Measurements from ENCODE around the gene STAG1.
"Not testable (repeated sequence)": the region's sequence is repeated elsewhere in the genome, so short reads cannot be mapped to it uniquely, and the experiment has no call there.

Gene STAG1

DNA sequence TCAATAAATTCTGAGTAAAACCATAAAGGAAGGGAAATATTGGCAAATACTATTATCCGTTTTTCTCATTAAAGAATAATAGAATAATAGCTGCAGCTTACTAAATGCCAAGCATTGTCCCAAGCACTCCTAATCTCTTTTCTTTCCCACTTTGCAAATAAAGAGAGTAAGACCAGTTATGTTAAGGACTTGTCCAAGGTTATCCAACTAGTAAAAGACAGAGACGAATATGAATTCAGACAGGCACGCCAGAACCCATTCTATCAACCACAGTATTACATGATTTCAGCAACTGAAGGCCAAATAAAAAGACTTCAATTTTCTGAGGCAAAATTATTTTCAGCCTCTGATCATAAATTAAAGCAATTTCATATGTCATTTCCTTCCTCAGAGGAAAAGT, 235.5 kb downstream of the STAG1 start:
- in situ Hi-C loops (cut with HindIII; ENCODE audit: low sequenced_read_pairs): no loop called here

DNA sequence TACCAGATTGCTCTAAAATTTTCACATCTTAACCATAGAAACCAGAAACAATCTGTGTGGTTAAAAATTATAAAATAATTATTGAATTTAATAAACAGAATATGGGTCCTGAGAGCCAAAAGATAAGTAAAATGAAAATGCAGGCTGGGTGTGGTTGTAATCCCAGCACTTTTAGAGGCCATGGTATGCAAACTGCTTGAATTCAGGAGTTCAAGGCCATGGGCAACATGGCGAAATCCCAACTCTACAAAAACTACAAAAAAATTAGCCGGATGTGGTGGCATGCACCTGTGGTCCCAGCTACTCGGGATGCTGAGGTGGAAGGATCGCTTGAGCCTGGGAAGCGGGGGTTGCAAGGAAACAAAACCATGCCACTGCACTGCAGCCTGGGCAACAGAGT, 236.1 kb downstream of the STAG1 start:
- in situ Hi-C loops (cut with HindIII; ENCODE audit: low sequenced_read_pairs): no loop called here

DNA sequence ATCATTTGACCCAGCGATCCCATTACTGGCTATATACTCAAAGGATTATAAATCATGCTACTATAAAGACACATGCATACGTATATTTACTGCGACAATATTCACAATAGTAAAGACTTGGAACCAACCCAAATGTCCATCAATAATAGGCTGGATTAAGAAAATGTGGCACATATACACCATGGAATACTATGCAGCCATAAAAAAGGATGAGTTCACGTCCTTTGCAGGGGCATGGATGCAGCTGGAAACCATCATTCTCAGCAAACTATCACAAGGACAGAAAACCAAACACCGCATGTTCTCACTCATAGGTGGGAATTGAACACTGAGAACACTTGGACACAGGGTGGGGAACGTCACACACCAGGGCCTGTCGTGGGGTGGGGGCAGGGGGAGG, 237.6 kb downstream of the STAG1 start:
- in situ Hi-C loops (cut with HindIII; ENCODE audit: low sequenced_read_pairs): not testable (repeated sequence)

DNA sequence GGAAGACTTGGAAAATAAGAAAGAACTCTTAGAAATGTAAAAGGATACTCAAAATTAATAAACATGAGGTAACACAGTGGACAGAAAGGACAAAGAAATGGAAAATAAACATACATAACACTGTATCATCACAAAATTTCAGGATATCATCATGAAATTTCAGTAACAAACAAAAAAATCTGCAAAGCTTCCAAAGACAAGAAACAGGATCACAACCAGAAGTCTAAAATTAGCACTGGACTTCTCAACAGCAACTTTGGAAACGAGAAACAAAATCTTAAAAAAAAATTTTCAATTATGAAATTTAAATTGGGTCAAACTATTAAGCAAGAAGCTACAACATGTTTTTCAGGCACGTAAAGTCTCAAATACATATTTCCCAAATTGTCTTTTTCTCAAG, 238.8 kb downstream of the STAG1 start:
- in situ Hi-C loops (cut with HindIII; ENCODE audit: low sequenced_read_pairs): no loop called here

DNA sequence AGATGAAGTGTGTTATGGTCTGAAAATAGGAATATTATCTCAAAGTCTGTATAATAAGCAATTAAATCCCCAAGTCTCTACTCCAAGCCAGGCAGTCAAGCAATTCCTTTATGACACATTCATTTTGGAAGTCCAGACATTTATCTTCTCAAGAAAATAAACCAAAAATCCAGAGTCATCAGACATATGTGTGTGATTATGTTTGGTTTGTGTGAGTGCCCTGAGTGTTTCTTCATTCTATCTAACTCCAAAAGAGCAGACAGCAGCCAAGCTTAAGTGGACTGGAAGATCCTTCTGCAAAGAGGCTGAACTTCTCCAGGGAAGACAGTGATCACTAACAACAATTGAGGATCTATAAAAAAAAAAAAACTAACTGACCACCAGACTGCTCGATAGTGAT, 239.8 kb downstream of the STAG1 start:
- in situ Hi-C loops (cut with HindIII; ENCODE audit: low sequenced_read_pairs): no loop called here

DNA sequence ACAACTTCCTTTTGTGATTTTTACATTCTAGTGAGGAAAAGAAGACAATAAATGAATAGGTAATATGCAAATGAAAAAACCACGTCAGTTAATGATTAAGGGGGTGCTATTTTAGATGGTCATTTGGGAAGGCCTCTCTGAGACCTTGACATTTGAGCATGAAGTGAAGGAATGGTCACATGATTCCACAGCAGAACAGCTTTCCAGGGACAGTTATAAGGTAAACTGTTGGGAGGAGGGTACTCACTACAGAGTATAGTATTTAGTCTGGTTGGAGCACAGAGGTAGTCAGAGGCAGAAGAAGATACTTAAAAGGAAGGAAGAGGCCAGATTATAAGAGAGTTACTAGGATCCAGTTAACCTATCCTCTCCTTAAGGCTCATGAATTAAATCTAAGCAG, 246.5 kb downstream of the STAG1 start:
- in situ Hi-C loops (cut with HindIII; ENCODE audit: low sequenced_read_pairs): no loop called here

GRCh38 chr3:136503056-136503455, 249.1 kb downstream of the STAG1 start:
- in situ Hi-C loops (cut with HindIII; ENCODE audit: low sequenced_read_pairs): no loop called here

DNA sequence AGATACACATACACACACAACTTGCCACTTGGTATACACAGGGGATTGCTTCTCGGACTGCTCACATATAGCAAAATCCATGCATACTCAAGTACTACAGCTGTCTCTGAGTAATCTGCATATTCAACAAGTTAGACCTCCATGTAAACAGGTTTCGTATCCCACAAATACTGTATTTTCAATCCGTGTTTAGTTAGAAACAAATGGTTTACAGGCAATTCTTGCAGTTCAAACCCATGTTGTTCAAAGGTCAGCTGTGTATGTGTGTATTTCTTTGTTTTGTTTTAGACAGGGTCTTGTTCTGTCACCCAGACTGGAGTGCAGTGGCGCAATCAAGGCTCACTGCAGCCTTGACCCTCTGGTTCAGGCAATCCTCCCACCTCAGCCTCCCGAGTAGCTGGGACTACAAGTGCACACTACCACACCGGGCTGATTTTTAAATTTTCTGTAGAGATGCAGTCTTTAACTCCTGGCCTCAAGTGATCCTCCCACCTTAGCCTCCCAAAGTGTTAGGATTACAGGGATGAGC, 253.2 kb downstream of the STAG1 start:
- in situ Hi-C loops (cut with HindIII; ENCODE audit: low sequenced_read_pairs): no loop called here

- in situ Hi-C loops (cut with HindIII; ENCODE audit: low sequenced_read_pairs): no loop called here
Observed at GRCh38 chr3:136495213-136495612, 257.0 kb downstream of the STAG1 start.

GRCh38 chr3:136490646-136491405, 261.4 kb downstream of the STAG1 start:
- in situ Hi-C loops (cut with HindIII; ENCODE audit: low sequenced_read_pairs): no loop called here

GRCh38 chr3:136485777-136486176, 266.4 kb downstream of the STAG1 start:
- in situ Hi-C loops (cut with HindIII; ENCODE audit: low sequenced_read_pairs): no loop called here

DNA sequence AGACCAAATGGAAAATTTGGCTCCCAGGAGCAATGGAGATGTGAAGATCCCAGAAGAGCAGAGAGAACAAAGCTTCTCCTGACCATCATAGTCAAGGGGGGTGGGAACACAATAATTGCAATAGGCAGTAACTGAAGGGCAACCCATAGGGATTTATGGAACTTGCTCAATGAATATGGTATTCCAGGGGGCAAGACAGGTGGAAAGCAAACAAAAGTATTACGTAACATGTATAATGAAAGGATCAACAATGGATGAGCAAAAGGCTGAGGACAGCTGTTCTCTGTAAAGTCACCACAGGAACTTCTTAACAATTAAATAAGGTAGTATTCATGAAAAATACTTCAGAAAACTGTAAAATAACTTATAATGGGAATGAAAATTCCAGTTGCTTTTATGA, 275.9 kb downstream of the STAG1 start:
- in situ Hi-C loops (cut with HindIII; ENCODE audit: low sequenced_read_pairs): no loop called here

DNA sequence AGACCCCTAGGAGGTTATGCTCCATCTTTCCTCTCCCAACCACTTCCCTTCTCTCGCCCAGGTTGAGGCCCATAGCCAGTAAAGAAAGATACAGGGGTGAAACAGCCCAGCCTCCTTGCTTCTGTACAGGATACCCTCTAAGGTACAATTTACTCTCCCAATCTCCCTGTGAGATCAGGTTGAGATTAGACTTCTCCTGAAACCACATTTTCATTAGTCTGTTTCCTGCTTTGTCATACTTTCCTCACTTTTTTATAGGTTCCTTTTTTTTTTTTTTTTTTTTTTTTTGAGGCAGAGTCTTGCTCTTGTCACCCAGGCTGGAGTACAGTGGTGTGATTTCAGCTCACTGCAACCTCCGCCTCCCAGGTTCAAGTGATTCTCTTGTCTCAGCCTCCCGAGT, 277.3 kb downstream of the STAG1 start:
- in situ Hi-C loops (cut with HindIII; ENCODE audit: low sequenced_read_pairs): not testable (repeated sequence)

- in situ Hi-C loops (cut with HindIII; ENCODE audit: low sequenced_read_pairs): no loop called here
Observed at GRCh38 chr3:136473716-136474326, 278.4 kb downstream of the STAG1 start.

DNA sequence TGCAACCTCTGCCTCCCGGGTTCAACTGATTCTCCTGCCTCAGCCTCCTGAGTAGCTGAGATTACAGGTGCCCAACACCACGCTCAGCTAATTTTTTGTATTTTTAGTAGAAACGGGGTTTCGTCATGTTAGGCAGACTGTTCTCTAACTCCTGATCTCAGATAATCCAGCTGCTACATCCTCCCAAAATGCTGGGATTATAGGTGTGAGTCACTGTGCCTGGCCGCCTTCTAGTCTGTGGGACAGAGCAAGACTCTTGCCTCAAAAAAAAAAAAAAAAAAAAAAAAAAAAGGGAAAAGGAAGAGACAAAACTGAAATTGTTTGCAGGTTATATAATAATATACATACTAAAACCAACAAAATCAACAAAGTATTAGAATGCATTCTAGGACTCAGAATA, 286.9 kb downstream of the STAG1 start:
- in situ Hi-C loops (cut with HindIII; ENCODE audit: low sequenced_read_pairs): no loop called here

DNA sequence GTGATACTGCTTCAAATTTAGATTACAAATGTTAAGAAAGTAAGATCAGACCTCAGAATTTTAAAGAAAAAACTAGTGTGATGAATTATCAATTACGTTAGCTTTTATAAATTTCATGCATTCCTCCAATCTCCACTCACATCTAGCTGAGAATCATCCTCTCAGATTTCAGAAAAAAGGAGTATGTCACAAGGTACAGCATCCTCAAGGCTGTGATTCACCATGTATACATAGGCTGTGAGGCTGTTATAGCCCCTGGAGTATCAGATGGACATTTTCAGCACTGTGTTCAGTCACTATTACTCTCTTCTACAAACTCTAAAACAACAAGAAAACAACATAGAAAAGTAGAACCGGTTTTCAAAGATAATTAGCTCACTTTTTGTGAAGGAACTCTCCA, 287.7 kb downstream of the STAG1 start:
- in situ Hi-C loops (cut with HindIII; ENCODE audit: low sequenced_read_pairs): no loop called here

DNA sequence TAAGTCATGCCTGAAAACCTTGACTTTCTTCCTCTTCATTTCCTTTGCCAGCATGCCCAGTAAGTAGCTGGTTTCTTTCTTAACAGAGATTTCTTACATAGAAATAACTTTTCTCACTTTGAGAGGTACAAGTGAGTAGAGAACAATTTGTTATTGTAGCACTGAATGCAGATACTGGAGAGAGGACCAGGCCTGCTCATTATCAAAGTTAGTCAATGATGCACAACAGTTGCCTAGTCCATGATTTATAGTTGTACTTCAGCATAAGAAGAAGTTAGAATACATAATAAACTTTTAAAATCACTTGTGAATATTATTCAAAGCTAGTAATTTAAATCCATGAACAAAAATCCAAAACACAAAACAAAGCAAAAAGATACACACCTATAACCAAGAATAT, 289.0 kb downstream of the STAG1 start:
- in situ Hi-C loops (cut with HindIII; ENCODE audit: low sequenced_read_pairs): no loop called here

GRCh38 chr3:136457793-136458192, 294.4 kb downstream of the STAG1 start:
- in situ Hi-C loops (cut with HindIII; ENCODE audit: low sequenced_read_pairs): no loop called here

DNA sequence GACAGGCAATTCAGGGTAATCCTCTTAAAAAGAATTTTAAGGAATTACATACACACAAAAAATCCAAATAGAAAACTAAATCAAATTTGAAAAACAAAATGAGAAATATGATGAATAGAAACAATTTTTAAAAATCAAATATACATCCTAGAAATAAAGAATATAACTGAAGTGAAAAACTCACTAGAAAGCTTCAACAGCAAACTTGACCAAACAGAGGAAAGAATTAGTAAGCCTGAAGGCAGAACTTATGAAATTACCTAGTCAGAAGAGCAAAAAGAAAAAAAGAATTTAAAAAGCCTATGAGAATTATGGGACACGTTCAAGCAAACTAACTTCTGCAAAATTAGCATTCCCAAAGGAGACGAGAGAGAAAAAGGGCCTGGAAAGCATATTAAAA, 296.0 kb downstream of the STAG1 start:
- in situ Hi-C loops (cut with HindIII; ENCODE audit: low sequenced_read_pairs): no loop called here

DNA sequence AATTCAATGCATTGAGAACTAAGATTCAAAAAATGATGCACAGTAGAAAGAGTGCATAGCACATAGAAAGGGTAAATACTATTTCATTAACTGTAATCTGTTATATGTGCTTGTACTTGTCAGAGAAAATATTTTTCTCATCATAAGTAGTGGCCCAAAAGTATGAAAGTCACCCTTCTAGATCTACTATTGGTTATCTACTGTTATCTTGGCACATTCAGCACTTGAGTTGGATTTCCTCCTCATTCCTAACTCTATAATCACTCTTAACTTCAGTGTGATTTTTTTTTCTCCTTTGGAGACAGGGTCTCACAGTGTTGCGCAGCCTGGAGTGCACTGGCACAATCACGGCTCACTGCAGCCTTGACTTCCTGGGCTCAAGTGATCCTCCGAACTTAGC, 307.6 kb downstream of the STAG1 start:
- in situ Hi-C loops (cut with HindIII; ENCODE audit: low sequenced_read_pairs): no loop called here

DNA sequence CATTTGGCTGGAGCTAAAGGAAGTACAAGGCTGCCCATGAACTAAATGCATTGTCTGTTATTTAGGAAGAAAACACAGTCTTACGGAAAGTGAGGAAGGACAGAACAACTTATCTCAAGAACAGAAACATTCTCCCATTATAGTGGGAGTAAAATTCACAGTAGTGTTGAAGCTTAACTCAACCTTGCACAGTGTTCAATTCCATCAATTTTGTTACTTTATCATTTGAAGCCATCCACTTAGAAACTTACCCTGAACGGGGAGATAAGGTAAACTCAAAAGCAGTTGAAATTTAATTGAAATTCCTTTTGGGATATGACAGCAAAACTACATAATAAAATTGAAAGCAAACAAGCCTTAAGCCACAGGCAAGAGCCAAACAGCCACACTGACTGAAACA, 315.1 kb downstream of the STAG1 start:
- in situ Hi-C loops (cut with HindIII; ENCODE audit: low sequenced_read_pairs): no loop called here

DNA sequence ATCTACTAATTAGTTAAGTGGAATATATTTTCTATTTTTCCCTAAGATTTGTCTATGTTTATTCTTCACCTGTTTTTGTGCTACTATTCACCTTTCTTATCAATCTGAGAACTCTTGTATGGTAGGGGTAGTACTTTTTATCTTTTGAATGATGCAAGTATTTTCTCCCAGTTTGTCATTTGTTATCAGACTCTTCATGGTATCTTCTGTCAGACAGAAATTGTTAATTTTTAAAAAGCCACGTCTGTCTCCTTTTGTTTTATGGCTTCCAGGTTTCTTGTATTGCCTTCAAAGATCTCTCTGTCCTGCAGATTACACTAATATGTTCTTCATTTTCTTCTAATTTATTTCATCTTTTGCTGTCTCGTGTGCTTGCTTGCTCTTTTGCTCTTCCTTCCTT, 317.7 kb downstream of the STAG1 start:
- in situ Hi-C loops (cut with HindIII; ENCODE audit: low sequenced_read_pairs): no loop called here

- in situ Hi-C loops (cut with HindIII; ENCODE audit: low sequenced_read_pairs): no loop called here
Observed at GRCh38 chr3:136432685-136433084, 319.5 kb downstream of the STAG1 start.

Measured in DLD1 (cell line).